GM23338 (cell line): ENCODE measurements around the gene ADAMTS17.

Source experiments
- CREB1 ChIP-seq: fragments of 250-450 bp; sonication (Bioruptor Pico); IDR thresholded peaks from 2 replicates; pipeline ENCODE4 v1.5.0; 2020; ENCODE audit warnings: low read depth, mild to moderate bottlenecking, moderate library complexity
- EZH2 ChIP-seq: fragments of 200-600 bp; sonication (generic); IDR thresholded peaks from one replicate; pipeline ENCODE4 v1.8.0; 2017; ENCODE audit warnings: antibody characterized with exemption, mild to moderate bottlenecking, low read depth; ENCODE audit not compliant: unreplicated experiment
- EZH2phosphoT487 ChIP-seq: fragments of 200-600 bp; sonication (generic); IDR thresholded peaks from one replicate; pipeline ENCODE4 v1.8.1; 2018; ENCODE audit warnings: antibody characterized with exemption; ENCODE audit not compliant: unreplicated experiment
- JUNB ChIP-seq: IDR thresholded peaks from one replicate; pipeline ENCODE4 v1.6.1; 2016; ENCODE audit warnings: antibody characterized with exemption; ENCODE audit not compliant: unreplicated experiment
- POLR2AphosphoS5 ChIP-seq: IDR thresholded peaks from 2 replicates; pipeline ENCODE4 v1.6.1; 2016; ENCODE audit warnings: antibody characterized with exemption, low read depth
- STAT1 ChIP-seq: IDR thresholded peaks from one replicate; pipeline ENCODE4 v1.6.1; 2016; ENCODE audit warnings: antibody characterized with exemption; ENCODE audit not compliant: unreplicated experiment
- ZNF114 ChIP-seq: fragments of 250-450 bp; sonication (Bioruptor Pico); IDR thresholded peaks from 2 replicates; pipeline ENCODE4 v1.5.0; 2020; ENCODE audit warnings: mild to moderate bottlenecking, moderate library complexity
- ZNF331 ChIP-seq: fragments of 250-450 bp; sonication (Bioruptor Pico); IDR thresholded peaks from 2 replicates; pipeline ENCODE4 v1.5.0; 2020; ENCODE audit warnings: low read depth, mild to moderate bottlenecking, moderate library complexity
- TF ChIP-seq, protein P1 (sequence below), 2 experiments: fragments of 200-600 bp in 1 of 2; sonication (generic) in 1 of 2; conservative IDR thresholded peaks; 2 replicates each; pipeline versions ENCODE4 v1.5.1 to v1.6.1; 2016 to 2017; ENCODE audit warnings: antibody characterized with exemption in 2 of 2, low read depth in 2 of 2, mild to moderate bottlenecking in 2 of 2, moderate library complexity in 1 of 2
- TF ChIP-seq, protein P2 (sequence below): IDR thresholded peaks from one replicate; pipeline ENCODE4 v1.6.1; 2018; ENCODE audit warnings: antibody characterized with exemption; ENCODE audit not compliant: unreplicated experiment
- TF ChIP-seq, protein P3 (sequence below): IDR thresholded peaks from 2 replicates; pipeline ENCODE4 v1.6.1; 2016; ENCODE audit warnings: antibody characterized with exemption
- TF ChIP-seq, protein P4 (sequence below): fragments of 250-450 bp; sonication (Bioruptor Pico); IDR thresholded peaks from 2 replicates; pipeline ENCODE4 v1.5.0; 2020; ENCODE audit warnings: mild to moderate bottlenecking, moderate library complexity

DNA sequence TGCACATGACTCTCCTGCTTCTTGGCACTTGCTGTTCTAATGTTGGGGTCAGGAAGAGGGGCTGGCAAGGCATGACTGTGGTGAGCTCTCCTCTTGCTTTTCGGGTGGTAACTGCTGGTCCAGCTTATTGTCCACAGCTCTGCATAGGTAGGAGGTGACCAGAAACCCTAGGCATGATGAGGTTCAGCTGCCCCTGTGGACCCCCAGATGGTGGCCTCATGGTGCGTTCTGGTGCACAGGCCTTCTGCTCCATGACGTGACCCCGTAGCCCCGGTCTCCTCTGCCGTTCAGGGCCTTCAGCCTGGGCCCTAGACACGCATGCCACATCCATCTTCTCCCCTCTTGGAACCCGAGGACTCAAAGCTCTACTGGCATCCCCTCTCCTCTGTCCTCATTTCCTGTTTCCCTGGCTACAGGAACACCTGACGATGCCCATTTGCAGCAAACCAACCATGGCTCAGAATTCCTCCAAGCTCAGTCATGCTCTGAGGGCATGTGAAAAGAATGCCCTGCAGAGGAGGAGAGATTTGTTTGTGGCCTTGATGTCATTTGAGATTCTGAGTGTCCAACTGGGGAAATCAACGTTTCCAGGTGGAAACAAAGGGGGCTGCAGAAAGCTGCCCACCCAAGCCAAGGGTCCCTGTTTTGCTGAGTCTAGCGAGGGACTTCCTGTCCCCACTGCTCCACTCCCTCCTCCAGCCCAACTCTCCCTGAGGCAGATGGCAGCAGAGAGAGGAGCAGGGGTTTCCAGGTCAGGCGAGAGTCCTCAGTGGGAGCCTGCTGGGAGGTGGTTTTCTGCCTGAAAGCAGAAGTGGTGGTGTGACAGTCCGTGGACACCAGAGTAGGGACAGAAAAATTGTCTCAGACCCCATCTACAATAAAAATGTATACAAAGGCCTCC, 409.8 kb downstream of the ADAMTS17 start:
- TF ChIP-seq, protein P1, sequence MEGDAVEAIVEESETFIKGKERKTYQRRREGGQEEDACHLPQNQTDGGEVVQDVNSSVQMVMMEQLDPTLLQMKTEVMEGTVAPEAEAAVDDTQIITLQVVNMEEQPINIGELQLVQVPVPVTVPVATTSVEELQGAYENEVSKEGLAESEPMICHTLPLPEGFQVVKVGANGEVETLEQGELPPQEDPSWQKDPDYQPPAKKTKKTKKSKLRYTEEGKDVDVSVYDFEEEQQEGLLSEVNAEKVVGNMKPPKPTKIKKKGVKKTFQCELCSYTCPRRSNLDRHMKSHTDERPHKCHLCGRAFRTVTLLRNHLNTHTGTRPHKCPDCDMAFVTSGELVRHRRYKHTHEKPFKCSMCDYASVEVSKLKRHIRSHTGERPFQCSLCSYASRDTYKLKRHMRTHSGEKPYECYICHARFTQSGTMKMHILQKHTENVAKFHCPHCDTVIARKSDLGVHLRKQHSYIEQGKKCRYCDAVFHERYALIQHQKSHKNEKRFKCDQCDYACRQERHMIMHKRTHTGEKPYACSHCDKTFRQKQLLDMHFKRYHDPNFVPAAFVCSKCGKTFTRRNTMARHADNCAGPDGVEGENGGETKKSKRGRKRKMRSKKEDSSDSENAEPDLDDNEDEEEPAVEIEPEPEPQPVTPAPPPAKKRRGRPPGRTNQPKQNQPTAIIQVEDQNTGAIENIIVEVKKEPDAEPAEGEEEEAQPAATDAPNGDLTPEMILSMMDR (conservative IDR thresholded peaks at IDR 0.05; ENCODE audit: low read depth in 2 of 2), result no peak
- no peak for TF ChIP-seq POLR2AphosphoS5
- no peak for TF ChIP-seq JUNB
- no peak for TF ChIP-seq ZNF331
- TF ChIP-seq, protein P2, sequence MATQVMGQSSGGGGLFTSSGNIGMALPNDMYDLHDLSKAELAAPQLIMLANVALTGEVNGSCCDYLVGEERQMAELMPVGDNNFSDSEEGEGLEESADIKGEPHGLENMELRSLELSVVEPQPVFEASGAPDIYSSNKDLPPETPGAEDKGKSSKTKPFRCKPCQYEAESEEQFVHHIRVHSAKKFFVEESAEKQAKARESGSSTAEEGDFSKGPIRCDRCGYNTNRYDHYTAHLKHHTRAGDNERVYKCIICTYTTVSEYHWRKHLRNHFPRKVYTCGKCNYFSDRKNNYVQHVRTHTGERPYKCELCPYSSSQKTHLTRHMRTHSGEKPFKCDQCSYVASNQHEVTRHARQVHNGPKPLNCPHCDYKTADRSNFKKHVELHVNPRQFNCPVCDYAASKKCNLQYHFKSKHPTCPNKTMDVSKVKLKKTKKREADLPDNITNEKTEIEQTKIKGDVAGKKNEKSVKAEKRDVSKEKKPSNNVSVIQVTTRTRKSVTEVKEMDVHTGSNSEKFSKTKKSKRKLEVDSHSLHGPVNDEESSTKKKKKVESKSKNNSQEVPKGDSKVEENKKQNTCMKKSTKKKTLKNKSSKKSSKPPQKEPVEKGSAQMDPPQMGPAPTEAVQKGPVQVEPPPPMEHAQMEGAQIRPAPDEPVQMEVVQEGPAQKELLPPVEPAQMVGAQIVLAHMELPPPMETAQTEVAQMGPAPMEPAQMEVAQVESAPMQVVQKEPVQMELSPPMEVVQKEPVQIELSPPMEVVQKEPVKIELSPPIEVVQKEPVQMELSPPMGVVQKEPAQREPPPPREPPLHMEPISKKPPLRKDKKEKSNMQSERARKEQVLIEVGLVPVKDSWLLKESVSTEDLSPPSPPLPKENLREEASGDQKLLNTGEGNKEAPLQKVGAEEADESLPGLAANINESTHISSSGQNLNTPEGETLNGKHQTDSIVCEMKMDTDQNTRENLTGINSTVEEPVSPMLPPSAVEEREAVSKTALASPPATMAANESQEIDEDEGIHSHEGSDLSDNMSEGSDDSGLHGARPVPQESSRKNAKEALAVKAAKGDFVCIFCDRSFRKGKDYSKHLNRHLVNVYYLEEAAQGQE, result no peak
- no peak for TF ChIP-seq EZH2
- no peak for TF ChIP-seq EZH2phosphoT487
- no peak for TF ChIP-seq CREB1 (CRISPR knock-in tag)
- TF ChIP-seq STAT1, result no peak
- TF ChIP-seq, protein P3, sequence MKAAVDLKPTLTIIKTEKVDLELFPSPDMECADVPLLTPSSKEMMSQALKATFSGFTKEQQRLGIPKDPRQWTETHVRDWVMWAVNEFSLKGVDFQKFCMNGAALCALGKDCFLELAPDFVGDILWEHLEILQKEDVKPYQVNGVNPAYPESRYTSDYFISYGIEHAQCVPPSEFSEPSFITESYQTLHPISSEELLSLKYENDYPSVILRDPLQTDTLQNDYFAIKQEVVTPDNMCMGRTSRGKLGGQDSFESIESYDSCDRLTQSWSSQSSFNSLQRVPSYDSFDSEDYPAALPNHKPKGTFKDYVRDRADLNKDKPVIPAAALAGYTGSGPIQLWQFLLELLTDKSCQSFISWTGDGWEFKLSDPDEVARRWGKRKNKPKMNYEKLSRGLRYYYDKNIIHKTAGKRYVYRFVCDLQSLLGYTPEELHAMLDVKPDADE, result no peak
- TF ChIP-seq, protein P4, sequence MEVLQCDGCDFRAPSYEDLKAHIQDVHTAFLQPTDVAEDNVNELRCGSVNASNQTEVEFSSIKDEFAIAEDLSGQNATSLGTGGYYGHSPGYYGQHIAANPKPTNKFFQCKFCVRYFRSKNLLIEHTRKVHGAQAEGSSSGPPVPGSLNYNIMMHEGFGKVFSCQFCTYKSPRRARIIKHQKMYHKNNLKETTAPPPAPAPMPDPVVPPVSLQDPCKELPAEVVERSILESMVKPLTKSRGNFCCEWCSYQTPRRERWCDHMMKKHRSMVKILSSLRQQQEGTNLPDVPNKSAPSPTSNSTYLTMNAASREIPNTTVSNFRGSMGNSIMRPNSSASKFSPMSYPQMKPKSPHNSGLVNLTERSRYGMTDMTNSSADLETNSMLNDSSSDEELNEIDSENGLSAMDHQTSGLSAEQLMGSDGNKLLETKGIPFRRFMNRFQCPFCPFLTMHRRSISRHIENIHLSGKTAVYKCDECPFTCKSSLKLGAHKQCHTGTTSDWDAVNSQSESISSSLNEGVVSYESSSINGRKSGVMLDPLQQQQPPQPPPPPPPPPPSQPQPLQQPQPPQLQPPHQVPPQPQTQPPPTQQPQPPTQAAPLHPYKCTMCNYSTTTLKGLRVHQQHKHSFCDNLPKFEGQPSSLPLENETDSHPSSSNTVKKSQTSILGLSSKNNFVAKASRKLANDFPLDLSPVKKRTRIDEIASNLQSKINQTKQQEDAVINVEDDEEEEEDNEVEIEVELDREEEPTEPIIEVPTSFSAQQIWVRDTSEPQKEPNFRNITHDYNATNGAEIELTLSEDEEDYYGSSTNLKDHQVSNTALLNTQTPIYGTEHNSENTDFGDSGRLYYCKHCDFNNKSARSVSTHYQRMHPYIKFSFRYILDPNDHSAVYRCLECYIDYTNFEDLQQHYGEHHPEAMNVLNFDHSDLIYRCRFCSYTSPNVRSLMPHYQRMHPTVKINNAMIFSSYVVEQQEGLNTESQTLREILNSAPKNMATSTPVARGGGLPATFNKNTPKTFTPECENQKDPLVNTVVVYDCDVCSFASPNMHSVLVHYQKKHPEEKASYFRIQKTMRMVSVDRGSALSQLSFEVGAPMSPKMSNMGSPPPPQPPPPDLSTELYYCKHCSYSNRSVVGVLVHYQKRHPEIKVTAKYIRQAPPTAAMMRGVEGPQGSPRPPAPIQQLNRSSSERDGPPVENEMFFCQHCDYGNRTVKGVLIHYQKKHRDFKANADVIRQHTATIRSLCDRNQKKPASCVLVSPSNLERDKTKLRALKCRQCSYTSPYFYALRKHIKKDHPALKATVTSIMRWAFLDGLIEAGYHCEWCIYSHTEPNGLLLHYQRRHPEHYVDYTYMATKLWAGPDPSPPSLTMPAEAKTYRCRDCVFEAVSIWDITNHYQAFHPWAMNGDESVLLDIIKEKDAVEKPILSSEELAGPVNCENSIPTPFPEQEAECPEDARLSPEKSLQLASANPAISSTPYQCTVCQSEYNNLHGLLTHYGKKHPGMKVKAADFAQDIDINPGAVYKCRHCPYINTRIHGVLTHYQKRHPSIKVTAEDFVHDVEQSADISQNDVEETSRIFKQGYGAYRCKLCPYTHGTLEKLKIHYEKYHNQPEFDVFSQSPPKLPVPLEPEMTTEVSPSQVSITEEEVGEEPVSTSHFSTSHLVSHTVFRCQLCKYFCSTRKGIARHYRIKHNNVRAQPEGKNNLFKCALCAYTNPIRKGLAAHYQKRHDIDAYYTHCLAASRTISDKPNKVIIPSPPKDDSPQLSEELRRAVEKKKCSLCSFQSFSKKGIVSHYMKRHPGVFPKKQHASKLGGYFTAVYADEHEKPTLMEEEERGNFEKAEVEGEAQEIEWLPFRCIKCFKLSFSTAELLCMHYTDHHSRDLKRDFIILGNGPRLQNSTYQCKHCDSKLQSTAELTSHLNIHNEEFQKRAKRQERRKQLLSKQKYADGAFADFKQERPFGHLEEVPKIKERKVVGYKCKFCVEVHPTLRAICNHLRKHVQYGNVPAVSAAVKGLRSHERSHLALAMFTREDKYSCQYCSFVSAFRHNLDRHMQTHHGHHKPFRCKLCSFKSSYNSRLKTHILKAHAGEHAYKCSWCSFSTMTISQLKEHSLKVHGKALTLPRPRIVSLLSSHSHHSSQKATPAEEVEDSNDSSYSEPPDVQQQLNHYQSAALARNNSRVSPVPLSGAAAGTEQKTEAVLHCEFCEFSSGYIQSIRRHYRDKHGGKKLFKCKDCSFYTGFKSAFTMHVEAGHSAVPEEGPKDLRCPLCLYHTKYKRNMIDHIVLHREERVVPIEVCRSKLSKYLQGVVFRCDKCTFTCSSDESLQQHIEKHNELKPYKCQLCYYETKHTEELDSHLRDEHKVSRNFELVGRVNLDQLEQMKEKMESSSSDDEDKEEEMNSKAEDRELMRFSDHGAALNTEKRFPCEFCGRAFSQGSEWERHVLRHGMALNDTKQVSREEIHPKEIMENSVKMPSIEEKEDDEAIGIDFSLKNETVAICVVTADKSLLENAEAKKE (CRISPR knock-in tag), result no peak
- no peak for TF ChIP-seq ZNF114
